HL-60/S4 (cell line): ENCODE measurements around the gene LRRC51.

ENCODE experiments used
- in situ Hi-C: fragments of 300-500 bp; cut with MboI; formaldehyde crosslinking; loops from 2 replicates; pipeline ENCODE4 v1.14.3; 2022; ENCODE audit warnings: low sequenced_read_pairs

LRRC51 gene

DNA sequence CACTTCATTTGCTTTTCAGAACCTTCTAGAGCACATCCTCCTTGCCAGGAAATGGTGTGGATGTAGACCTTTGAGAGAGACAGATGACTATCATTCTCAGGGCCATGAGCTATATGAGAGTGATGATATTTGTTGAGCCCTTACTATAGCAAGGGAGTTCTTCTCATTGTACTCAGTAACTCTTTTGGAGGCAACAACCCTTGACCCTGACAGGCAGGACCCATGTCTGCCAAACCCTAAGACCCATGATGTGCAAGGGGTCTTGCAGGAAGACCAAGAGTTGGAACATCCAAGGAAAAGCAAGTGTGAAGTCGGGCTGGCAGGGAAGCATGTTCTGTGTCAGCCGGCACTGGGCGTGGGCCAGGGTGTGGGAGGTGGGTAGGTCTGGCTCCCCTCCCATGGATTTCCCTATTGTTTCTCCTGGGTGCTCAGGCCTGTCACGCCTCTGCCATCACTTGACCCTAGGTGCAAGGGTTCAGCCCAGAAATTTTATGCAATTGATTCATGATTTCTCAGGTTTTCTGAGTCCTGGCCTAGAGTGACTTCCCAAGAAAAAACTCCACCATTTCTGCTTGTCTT lies 56.1 kb downstream of the LRRC51 start:
- in situ Hi-C loops: no loop called here

DNA sequence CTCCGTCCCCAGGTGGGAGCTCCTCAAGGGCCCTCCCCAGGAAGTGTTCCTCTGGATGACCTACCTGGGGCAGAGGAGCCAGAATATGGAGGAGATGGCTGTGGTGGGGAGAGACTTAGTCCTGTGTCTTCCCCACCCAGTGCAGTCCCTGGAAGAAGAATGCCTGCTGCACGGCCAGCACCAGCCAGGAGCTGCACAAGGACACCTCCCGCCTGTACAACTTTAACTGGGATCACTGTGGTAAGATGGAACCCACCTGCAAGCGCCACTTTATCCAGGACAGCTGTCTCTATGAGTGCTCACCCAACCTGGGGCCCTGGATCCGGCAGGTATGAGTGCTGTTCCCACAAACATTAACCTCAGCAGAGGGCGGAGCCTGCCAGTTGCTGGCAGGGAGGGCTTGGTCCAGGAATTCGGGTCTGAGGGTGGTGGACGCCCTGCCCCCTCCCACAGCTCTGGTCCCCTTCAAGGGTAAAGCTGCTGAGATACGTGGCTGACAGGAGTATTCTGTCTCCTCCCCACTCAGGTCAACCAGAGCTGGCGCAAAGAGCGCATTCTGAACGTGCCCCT lies 58.3 kb downstream of the LRRC51 start:
- in situ Hi-C loops: no loop called here

DNA sequence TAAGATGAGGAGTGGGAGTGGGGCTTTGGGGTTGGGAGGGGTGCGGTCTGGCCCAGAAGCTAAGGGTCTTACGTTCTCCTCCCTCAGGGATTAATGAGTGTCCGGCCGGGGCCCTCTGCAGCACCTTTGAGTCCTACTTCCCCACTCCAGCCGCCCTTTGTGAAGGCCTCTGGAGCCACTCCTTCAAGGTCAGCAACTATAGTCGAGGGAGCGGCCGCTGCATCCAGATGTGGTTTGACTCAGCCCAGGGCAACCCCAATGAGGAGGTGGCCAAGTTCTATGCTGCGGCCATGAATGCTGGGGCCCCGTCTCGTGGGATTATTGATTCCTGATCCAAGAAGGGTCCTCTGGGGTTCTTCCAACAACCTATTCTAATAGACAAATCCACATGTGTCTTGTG lies 58.9 kb downstream of the LRRC51 start:
- in situ Hi-C loops: no loop called here

DNA sequence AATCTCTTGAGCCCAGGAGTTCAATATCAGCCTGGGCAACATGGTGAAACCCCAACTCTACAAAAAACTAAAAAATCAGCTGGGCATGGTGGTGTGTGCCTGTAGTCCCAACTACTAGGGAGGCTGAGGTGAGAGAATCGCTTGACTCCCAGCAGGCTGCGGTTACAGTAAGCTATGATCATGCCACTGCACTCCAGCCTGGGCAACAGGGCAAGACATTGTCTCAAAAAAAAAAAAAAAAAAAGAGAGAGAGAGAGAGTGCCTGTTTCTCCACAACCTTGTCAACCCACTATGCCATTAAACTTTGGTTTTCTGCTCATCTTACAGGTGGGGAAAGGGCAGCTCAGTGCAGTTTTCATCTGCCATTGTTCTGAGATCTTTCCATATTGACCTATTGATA lies 60.0 kb downstream of the LRRC51 start:
- in situ Hi-C loops: loop anchor here (10.0 kb wide), 1 partner anchor 106 kb away; no protein-coding TSS in a partner anchor

DNA sequence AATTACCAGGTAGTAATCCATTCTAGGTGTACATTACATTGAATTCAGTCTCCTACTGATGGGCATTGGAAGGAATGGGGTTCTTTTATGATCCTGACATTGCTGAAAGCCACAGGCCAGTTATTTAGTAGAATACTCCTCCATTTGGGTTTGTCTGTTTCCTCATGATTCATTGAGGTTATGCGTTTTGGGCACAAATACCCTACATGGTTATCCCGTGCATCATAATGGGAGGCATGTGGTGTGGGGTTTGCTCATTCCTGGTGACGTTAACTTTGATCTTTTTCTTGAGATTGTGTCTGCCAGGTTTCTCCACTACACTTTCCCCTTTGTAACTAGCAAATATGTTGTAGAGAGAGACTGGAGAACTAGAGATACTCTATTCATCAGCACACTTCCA lies 60.4 kb downstream of the LRRC51 start:
- in situ Hi-C loops: loop anchor here (10.0 kb wide), 1 partner anchor 106 kb away; no protein-coding TSS in a partner anchor

DNA sequence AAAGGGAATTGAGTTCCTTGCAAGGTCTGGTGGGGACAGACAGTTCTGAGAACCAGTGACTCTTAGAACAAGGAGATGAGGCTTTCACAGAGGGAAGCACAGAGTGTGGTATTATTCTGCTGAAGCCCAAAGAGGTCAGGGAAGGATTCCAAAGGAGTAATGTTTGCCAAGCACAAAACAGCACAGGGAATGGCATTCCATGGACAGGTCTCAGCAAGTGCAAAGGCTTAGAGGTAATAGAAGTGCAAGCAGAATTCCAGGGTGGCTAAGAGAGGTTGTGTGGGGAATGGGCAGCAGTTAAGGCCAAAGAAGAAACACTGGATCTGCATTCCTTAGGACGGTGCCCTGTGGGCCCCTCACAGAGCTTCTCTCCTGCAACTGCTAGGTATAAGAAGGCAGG lies 61.4 kb downstream of the LRRC51 start:
- in situ Hi-C loops: loop anchor here (10.0 kb wide), 1 partner anchor 107 kb away; no protein-coding TSS in a partner anchor

DNA sequence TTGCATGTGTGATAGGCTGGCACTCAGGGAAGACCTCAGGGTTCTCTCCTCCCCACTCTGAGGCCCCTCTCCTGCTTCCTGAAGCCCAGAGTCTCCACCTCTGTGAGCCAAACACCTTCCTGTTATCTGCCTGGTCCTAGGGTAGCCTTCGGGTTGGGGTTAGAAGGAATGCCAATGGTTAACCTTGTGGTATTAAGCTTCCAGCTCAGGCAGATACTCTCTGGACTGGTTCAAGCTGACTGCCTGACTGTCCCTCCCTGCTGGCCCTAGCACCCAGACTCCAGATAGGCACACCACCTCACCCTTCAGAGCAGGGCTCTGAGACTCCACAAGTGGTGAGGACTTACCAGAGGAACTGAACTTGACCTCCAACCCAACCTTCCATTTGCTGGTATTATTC lies 61.9 kb downstream of the LRRC51 start:
- in situ Hi-C loops: loop anchor here (10.0 kb wide), 1 partner anchor 108 kb away; no protein-coding TSS in a partner anchor

DNA sequence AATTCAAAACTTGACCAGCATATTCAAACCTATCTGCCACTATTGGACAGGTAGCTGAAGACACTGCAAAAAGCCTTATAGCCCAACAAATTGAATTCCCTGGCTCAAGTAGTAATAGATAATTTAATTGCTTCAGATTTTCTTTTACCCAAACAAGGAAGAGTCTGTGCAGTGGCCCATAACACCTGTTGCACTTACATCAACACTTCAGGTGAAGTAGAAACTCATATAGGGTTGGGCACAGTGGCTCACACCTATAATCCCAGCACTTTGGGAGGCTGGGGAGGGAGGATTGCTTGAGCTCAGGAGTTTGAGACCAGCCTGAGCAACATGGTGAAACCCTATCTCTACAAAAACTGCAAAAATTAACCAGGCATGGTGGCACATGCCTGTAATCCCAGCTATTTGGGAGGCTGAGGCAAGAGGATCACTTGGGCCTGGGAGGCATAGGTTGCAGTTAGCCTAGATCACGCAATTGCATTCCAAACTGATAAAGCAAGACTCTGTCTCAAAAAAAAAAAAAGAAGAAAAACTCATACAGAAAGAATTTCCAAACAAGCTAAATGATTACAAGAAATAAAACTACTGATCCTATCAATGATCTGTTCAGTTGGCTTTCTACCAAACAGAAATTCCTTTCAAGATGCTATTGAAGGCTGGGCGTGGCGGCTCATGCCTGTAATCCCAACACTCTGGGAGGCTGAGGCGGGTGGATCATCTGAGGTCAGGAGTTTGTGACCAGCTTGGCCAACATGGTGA lies 64.3 kb downstream of the LRRC51 start:
- in situ Hi-C loops: loop anchor here (10.0 kb wide), 1 partner anchor 110 kb away; no protein-coding TSS in a partner anchor
